ENCODE results near the gene TBC1D25.

DNA sequence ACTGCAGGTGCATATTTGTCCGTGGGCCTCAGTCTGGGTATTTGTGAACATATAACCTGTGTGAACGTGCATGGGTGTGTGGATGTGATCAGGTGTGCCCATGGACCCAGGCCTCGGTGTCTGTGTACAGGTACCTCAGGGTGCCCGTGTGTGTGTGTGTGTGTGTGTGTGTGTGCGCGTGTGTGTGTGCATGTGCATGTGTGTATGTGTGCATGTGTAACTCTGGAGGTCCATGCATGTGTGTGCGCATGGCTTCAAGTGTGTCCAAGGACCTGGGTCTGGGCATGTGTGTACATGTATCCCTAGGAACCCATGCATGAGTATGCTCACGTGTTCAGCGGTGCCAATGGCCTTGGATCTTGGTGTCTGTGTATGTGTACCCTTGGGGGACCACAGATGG, 47.7 kb upstream of the TBC1D25 start:
- TF ChIP-seq FOXK2 (IDR thresholded peaks at IDR 0.05) (no peak), TARDBP (IDR thresholded peaks at IDR 0.05) (no peak), SUZ12 (IDR thresholded peaks at IDR 0.05) (no peak), FOXM1 (IDR thresholded peaks at IDR 0.05; ENCODE audit: borderline replicate concordance) (no peak), PKNOX1 (IDR thresholded peaks at IDR 0.05) (no peak), FOXA1 (IDR thresholded peaks at IDR 0.05) (no peak), NFRKB (IDR thresholded peaks at IDR 0.05) (no peak)
